Ishikawa (cell line): Measurements from ENCODE around the gene GDF10.

Experiments used
- EGR1 ChIP-seq: IDR thresholded peaks from 2 replicates; pipeline ENCODE4 v1.6.1; 2012
- FOXM1 ChIP-seq: IDR thresholded peaks from 2 replicates; pipeline ENCODE4 v1.6.1; 2012; ENCODE audit warnings: low read depth, borderline replicate concordance
- RAD21 ChIP-seq: IDR thresholded peaks from 2 replicates; pipeline ENCODE4 v1.6.1; 2012; ENCODE audit warnings: low read depth
- TAF1 ChIP-seq: IDR thresholded peaks from 2 replicates; pipeline ENCODE4 v1.6.1; 2012; ENCODE audit warnings: low read depth, mild to moderate bottlenecking
- TEAD4 ChIP-seq: IDR thresholded peaks from 2 replicates; pipeline ENCODE4 v1.6.1; 2012
- TF ChIP-seq, protein P1 (sequence below): IDR thresholded peaks from 2 replicates; pipeline ENCODE4 v1.6.1; 2012

DNA sequence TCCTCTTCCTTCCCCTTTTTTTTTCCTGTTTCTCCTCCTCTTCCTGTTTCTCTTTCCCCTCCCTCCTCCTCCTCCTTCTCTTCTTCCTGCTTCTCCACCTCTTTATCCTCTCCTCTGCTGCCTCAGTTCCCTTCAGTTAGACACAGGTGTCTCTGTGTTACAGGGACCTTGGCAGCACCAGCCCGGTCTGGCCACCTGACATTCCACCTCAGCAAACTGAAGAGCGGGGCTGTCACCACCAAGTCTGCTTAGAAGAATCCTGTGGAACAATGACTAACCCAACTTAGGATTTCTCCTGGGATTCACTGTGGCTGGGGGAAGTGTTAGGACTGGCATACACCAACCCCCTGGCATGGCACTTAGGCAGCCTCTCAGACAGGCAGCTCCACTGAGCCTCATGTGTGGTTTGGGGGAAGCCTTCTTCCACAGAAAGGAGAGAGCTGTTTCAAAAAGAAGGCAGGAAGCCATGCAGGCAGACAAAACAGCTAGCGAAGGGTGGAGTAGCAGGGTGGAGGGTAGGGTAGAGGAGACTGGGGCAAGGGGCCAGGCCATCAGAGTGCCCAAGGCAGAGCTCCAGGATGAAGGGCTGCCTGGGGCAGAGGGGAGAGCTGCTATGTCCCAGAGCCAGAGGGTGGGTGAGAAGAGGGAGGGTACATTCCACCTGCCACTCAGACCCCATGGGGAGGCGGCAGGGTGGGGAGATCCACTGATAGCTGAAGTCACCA is 13.2 kb upstream of the GDF10 start:
- TF ChIP-seq EGR1: no peak
- TF ChIP-seq RAD21: no peak
- TF ChIP-seq TEAD4: no peak
- no peak for TF ChIP-seq TAF1
- TF ChIP-seq FOXM1: no peak
- TF ChIP-seq, protein P1, sequence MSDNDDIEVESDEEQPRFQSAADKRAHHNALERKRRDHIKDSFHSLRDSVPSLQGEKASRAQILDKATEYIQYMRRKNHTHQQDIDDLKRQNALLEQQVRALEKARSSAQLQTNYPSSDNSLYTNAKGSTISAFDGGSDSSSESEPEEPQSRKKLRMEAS: no peak
